Embryonic facial prominence (tissue), 1 donor: ENCODE measurements around the gene COASY.
A peak's percentile ranks its signal among the peaks of the same experiment; 100 is the strongest.
"Not testable (repeated sequence)": the region's sequence is repeated elsewhere in the genome, so short reads cannot be mapped to it uniquely, and the experiment has no call there.

Experiments used
- DNase-seq: peaks from one replicate; pipeline ENCODE4 v3.0.0-alpha.2; 2016; ENCODE audit errors: extremely low spot score

COASY gene

GRCh38 chr17:42574463-42574862 is 12.5 kb downstream of the COASY start:
- no peak for DNase-seq

GRCh38 chr17:42577140-42577531 is 15.2 kb downstream of the COASY start:
- DNase-seq: no peak

- peak; percentile 84 for DNase-seq
Measured at GRCh38 chr17:42577532-42578281, 15.8 kb downstream of the COASY start, which contains the start of gene PSMC3IP. Gene PSMC3IP (minus strand): TSS chr17:42577729. CDS start chr17:42577686, 43 bp downstream.

GRCh38 chr17:42578282-42578869 is 16.4 kb downstream of the COASY start:
- DNase-seq: peak; percentile 66

GRCh38 chr17:42579794-42580551 is 18.0 kb downstream of the COASY start:
- DNase-seq: no peak

- no peak for DNase-seq
Measured at GRCh38 chr17:42581744-42582270, 19.9 kb downstream of the COASY start.

- no peak for DNase-seq
Measured at GRCh38 chr17:42584880-42585279, 22.9 kb downstream of the COASY start.

- DNase-seq: no peak
Measured at GRCh38 chr17:42585353-42585752, 23.4 kb downstream of the COASY start.

GRCh38 chr17:42586514-42587230 is 24.7 kb downstream of the COASY start:
- DNase-seq: no peak

- DNase-seq: no peak
Measured at GRCh38 chr17:42590886-42591285, 28.9 kb downstream of the COASY start.

- no peak for DNase-seq
Measured at GRCh38 chr17:42591411-42591810, 29.5 kb downstream of the COASY start.

- DNase-seq: no peak
Measured at GRCh38 chr17:42596386-42596785, 34.4 kb downstream of the COASY start.

- DNase-seq: no peak
Measured at GRCh38 chr17:42598905-42599304, 37.0 kb downstream of the COASY start.

- no peak for DNase-seq
Measured at GRCh38 chr17:42603318-42603717, 41.4 kb downstream of the COASY start.

- DNase-seq: no peak
Measured at GRCh38 chr17:42607769-42608168, 45.8 kb downstream of the COASY start.

GRCh38 chr17:42608305-42609181 is 46.6 kb downstream of the COASY start:
- DNase-seq: no peak

- peak; percentile 95 for DNase-seq
Measured at GRCh38 chr17:42609182-42609813, 47.4 kb downstream of the COASY start, which contains the start of the genes RETREG3 and TUBG1. Gene RETREG3 (minus strand): TSS chr17:42609374. CDS start chr17:42609324, 50 bp downstream. Gene TUBG1 (plus strand): TSS chr17:42609683. CDS start chr17:42609738, 55 bp downstream.

- DNase-seq: not testable (repeated sequence)
Measured at GRCh38 chr17:42609814-42610801, 48.2 kb downstream of the COASY start.

- no peak for DNase-seq
Measured at GRCh38 chr17:42612013-42612412, 50.1 kb downstream of the COASY start.
